NT2/D1 (cell line): ENCODE data around the gene THSD7A.

ENCODE experiments used
- DNase-seq: peaks from one replicate; pipeline ENCODE4 v3.0.0-alpha.2; 2011; ENCODE audit warnings: low read depth, low spot score
- H3K27me3 ChIP-seq: 2 replicates; pipeline ENCODE4 v1.6.0; 2011; ENCODE audit warnings: mild to moderate bottlenecking; ENCODE audit not compliant: insufficient read length, insufficient read depth
- H3K36me3 ChIP-seq: 2 replicates; pipeline ENCODE4 v1.6.1; 2011; ENCODE audit warnings: mild to moderate bottlenecking, low read length, mixed read lengths; ENCODE audit not compliant: insufficient read depth, insufficient read length
- H3K4me1 ChIP-seq: 2 replicates; pipeline ENCODE4 v1.5.1; 2011; ENCODE audit not compliant: insufficient read depth, insufficient read length
- H3K4me3 ChIP-seq: 2 replicates; pipeline ENCODE4 v1.5.1; 2011; ENCODE audit warnings: low read depth; ENCODE audit not compliant: insufficient read length
- H3K9ac ChIP-seq: 2 replicates; pipeline ENCODE4 v1.6.0; 2011; ENCODE audit warnings: low read depth; ENCODE audit not compliant: insufficient read length
- H3K9me3 ChIP-seq: 2 replicates; pipeline ENCODE4 v1.5.1; 2011; ENCODE audit warnings: mild to moderate bottlenecking, low read length; ENCODE audit not compliant: insufficient read depth
- SUZ12 ChIP-seq: IDR thresholded peaks from 2 replicates; pipeline ENCODE4 v1.6.1; 2011; ENCODE audit not compliant: insufficient read length, insufficient read depth; ENCODE audit errors: extremely low read depth
- YY1 ChIP-seq: IDR thresholded peaks from 2 replicates; pipeline ENCODE4 v1.6.1; 2011; ENCODE audit not compliant: insufficient read length, insufficient read depth
- ZNF274 ChIP-seq: IDR thresholded peaks from 2 replicates; pipeline ENCODE4 v1.6.1; 2011; ENCODE audit warnings: mild to moderate bottlenecking, low read depth, low read length

Gene THSD7A

DNA sequence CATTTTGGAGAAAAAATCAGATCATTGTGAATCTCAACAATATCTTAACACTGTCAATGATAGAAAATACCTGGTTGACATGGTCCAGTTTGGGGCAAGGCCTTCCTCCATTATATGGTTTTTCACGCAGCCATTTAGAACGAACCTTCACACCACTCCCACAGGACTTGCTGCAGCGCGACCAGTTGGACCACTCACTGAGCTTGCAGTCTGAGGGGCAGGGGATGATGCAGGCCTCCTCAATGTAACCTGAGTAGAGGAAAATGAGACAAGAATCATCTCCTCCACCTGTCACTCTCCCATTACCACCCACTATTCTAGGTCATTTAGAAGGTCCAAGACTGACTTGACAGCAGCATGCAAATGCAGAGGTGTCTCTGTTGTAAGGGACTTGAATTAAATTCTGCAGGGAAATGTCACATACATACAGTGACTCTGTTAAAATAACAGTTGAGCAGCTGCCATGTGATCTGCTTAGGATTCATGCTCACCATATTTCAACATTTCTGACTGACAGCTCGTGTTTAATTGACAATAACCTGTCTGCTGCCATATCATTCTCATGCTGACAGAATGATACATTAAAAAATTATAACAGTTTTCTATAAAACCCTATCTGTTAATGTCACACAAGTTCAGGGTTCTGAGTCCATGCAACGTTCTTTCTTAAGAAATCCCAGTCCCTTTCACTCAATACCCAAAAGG, 403.0 kb downstream of the THSD7A start:
- no peak overlapping the region for H3K9ac ChIP-seq
- H3K4me3 ChIP-seq: no peak overlapping the region
- no peaks in the 10 kb centered on the region for H3K9me3 ChIP-seq
- no peak for DNase-seq
- no peaks in the 10 kb centered on the region for H3K27me3 ChIP-seq
- H3K36me3 ChIP-seq: no peaks in the 10 kb centered on the region
- H3K4me1 ChIP-seq: no peaks in the 10 kb centered on the region
- TF ChIP-seq SUZ12: no peak
- TF ChIP-seq ZNF274: no peak
- TF ChIP-seq YY1: no peak

DNA sequence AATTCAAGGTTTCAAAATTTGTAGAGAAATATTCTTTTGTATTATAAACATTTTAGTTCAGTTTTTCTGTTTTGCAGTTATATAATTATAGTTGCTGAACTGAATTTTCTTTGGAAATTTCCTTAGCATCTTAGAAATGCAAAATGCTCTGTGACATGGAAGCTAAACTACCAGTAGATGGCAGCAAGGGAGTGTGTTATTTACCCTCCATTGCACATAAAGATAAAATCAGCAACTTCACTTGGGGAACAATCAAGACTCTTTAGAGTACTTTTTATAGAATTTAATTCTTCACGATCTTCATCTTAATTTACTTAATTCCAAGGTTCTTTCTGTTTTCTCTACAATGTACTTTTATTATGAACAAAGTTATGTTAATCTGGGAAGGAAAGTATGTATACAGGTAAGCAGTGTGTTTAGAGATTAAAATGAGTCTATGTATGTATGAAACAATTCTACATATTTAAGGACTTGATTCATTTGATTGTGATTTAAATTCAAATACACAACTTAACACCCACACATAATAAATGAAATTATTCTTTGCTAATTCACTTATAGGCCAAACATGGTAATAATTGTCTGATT, 404.2 kb downstream of the THSD7A start:
- TF ChIP-seq SUZ12 (no peak), ZNF274 (no peak), YY1 (no peak)
- no peaks in the 10 kb centered on the region for H3K4me1 ChIP-seq
- H3K27me3 ChIP-seq: no peaks in the 10 kb centered on the region
- H3K9me3 ChIP-seq: no peaks in the 10 kb centered on the region
- H3K36me3 ChIP-seq: no peaks in the 10 kb centered on the region
- peak; percentile 66 for DNase-seq
- H3K9ac ChIP-seq: no peak overlapping the region
- H3K4me3 ChIP-seq: no peak overlapping the region

DNA sequence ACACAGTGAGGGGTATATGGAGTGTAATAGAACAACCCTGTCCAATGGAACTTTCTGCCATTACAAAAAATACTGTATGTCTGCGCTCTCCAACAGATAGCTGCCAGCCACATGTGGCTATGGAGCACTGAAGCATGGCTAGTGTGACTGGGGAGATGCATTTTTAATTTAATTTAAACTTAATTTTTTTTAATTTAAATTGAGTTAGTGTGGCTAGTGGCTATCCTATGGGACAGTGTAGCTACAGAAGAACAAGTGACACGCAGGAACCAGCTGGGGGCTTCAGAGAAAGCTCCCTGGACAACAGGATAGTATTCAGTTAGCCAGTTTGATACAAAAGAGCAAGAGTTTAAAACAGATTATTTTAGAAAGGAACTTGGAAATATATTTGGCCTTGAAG, 408.0 kb downstream of the THSD7A start:
- no peak overlapping the region for H3K4me3 ChIP-seq
- TF ChIP-seq YY1 (no peak), SUZ12 (no peak), ZNF274 (no peak)
- DNase-seq: no peak
- H3K4me1 ChIP-seq: no peaks in the 10 kb centered on the region
- H3K27me3 ChIP-seq: no peaks in the 10 kb centered on the region
- H3K36me3 ChIP-seq: no peaks in the 10 kb centered on the region
- peaks cover 27% of the 10 kb centered on the region for H3K9me3 ChIP-seq
- no peak overlapping the region for H3K9ac ChIP-seq

- Histone ChIP-seq H3K9me3 (peaks cover 29% of the 10 kb centered on the region), H3K9ac (no peak overlapping the region), H3K4me3 (no peak overlapping the region), H3K27me3 (no peaks in the 10 kb centered on the region), H3K36me3 (no peaks in the 10 kb centered on the region), H3K4me1 (no peaks in the 10 kb centered on the region)
- DNase-seq: no peak
- TF ChIP-seq SUZ12: no peak
- no peak for TF ChIP-seq ZNF274
- no peak for TF ChIP-seq YY1
Measured at GRCh38 chr7:11420049-11420448, 411.9 kb downstream of the THSD7A start.

DNA sequence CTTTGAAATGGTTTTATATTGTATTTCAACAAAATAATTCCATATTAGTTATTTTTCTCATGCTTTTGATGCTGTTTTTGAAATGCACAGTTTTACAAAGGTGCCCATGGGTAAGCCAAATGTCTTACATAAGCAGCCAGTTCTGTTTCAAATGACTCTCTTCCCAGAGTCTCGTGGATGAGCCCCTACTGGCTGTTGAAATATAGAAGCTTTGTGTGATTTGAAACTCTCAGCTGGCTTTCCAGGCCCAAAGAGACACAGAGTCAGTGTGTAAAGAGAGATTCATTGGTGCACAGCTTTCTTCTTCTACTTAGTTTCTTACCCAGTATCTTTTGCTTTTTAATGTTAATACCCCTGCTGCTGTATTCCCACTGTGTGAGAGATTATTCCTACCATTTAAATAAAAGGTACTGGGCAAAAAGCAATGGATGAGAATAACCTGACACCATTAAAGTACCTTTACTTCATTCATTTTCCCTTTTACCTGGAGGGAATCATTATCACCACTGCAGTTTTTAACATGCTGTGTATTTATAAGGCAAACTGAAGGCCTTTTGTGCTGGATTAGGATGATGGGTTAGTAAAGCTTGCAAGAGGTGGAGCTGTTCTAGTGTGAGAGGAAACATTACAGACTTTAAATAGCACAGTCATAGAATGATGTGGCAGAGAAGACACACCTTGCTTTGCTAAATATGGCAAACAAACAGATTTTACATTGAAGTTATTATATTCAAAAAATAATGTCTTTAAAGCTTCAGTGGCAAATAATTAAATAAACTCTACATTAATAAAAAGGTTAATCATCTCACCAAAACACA, 415.1 kb downstream of the THSD7A start:
- Histone ChIP-seq H3K4me1 (no peaks in the 10 kb centered on the region), H3K27me3 (no peaks in the 10 kb centered on the region), H3K9ac (no peak overlapping the region), H3K9me3 (peaks cover 46% of the 10 kb centered on the region), H3K4me3 (no peak overlapping the region), H3K36me3 (no peaks in the 10 kb centered on the region)
- DNase-seq: no peak
- TF ChIP-seq SUZ12 (no peak), ZNF274 (no peak), YY1 (no peak)

- Histone ChIP-seq H3K36me3 (no peaks in the 10 kb centered on the region), H3K27me3 (no peaks in the 10 kb centered on the region), H3K9ac (no peak overlapping the region), H3K9me3 (peaks cover 33% of the 10 kb centered on the region), H3K4me3 (no peak overlapping the region), H3K4me1 (no peaks in the 10 kb centered on the region)
- DNase-seq: no peak
- TF ChIP-seq ZNF274 (no peak), YY1 (no peak), SUZ12 (no peak)
Measured at GRCh38 chr7:11415101-11415500, 416.9 kb downstream of the THSD7A start.

GRCh38 chr7:11413901-11414300, 418.1 kb downstream of the THSD7A start:
- H3K4me1 ChIP-seq: no peaks in the 10 kb centered on the region
- no peak for DNase-seq
- no peaks in the 10 kb centered on the region for H3K27me3 ChIP-seq
- H3K9me3 ChIP-seq: peaks cover 21% of the 10 kb centered on the region; the same call in 1 of the 2 replicates
- no peaks in the 10 kb centered on the region for H3K36me3 ChIP-seq
- no peak for TF ChIP-seq ZNF274
- TF ChIP-seq YY1: no peak
- no peak for TF ChIP-seq SUZ12
- H3K9ac ChIP-seq: no peak overlapping the region
- H3K4me3 ChIP-seq: no peak overlapping the region
